OCI-LY7 (cell line): ENCODE data around the gene MLLT3. TPM values are rescaled to one million over a fixed set of nuclear protein-coding genes. Genes with fewer than 3 reads are reported as not detected.

ENCODE experiments used
- BruUV-seq: library from RNA; stranded (reverse); fragments of 400-500 nt; replicated peaks from 2 replicates; lab custom pipeline; 2021; lab: Mats Ljungman, UMichigan
- CTCF ChIA-PET: fragments of 300-600 bp; sonication (Branson Sonifier 250); formaldehyde crosslinking; loops from one replicate; lab custom pipeline; 2022; ENCODE audit warnings: antibody characterized with exemption; ENCODE audit not compliant: unreplicated experiment; lab: Charles Lee
- POLR2A ChIA-PET: fragments of 300-600 bp; sonication (Branson Sonifier 250); formaldehyde crosslinking; loops from one replicate; lab custom pipeline; 2022; ENCODE audit warnings: antibody characterized with exemption; lab: Charles Lee
- DNase-seq: peaks from one replicate; pipeline ENCODE4 v3.0.0-alpha.2; 2015; ENCODE audit warnings: low spot score
- H2AFZ ChIP-seq: fragments of 200-600 bp; sonication (generic), shearing (Covaris generic); 2 replicates; pipeline ENCODE4 v1.6.1; 2014; ENCODE audit warnings: mild to moderate bottlenecking, antibody characterized with exemption, low read length, moderate library complexity
- H3K27ac ChIP-seq: fragments of 200-600 bp; sonication (generic); 2 replicates; pipeline ENCODE4 v1.5.1; 2014; ENCODE audit warnings: mixed run types, low read depth, mild to moderate bottlenecking, moderate library complexity, low read length, inconsistent platforms; ENCODE audit not compliant: poor library complexity, severe bottlenecking
- H3K36me3 ChIP-seq: fragments of 200-600 bp; sonication (generic); 2 replicates; pipeline ENCODE4 v1.6.1; 2014; ENCODE audit warnings: mild to moderate bottlenecking, antibody characterized with exemption, low read length, moderate library complexity, mixed read lengths; ENCODE audit not compliant: insufficient read depth
- H3K4me1 ChIP-seq: fragments of 200-600 bp; sonication (generic); 2 replicates; pipeline ENCODE4 v1.5.1; 2014; ENCODE audit warnings: mild to moderate bottlenecking, low read length; ENCODE audit not compliant: insufficient read depth, poor library complexity, severe bottlenecking
- H3K4me2 ChIP-seq: fragments of 200-600 bp; sonication (generic); 2 replicates; pipeline ENCODE4 v1.6.1; 2014; ENCODE audit warnings: mild to moderate bottlenecking, low read length
- H3K4me3 ChIP-seq: fragments of 200-600 bp; sonication (generic); 2 replicates; pipeline ENCODE4 v1.5.1; 2014; ENCODE audit warnings: mild to moderate bottlenecking, low read depth, low read length; ENCODE audit not compliant: poor library complexity, severe bottlenecking
- H3K79me2 ChIP-seq: fragments of 200-600 bp; sonication (generic); 2 replicates; pipeline ENCODE4 v1.6.1; 2016; ENCODE audit warnings: low read depth, mild to moderate bottlenecking, low read length, moderate library complexity, mixed read lengths; ENCODE audit not compliant: insufficient read depth
- H3K9me2 ChIP-seq: fragments of 200-600 bp; sonication (generic); 2 replicates; pipeline ENCODE4 v1.6.1; 2016; ENCODE audit warnings: mild to moderate bottlenecking, low read length, mixed read lengths; ENCODE audit not compliant: insufficient read depth
- H3K9me3 ChIP-seq: fragments of 200-600 bp; sonication (generic); 2 replicates; pipeline ENCODE4 v1.6.1; 2014; ENCODE audit warnings: mild to moderate bottlenecking, mixed run types, low read length, mixed read lengths
- H4K20me1 ChIP-seq: fragments of 200-600 bp; sonication (generic); 2 replicates; pipeline ENCODE4 v1.6.1; 2014; ENCODE audit warnings: mild to moderate bottlenecking, antibody characterized with exemption, low read length, moderate library complexity, mixed read lengths; ENCODE audit not compliant: insufficient read depth
- CTCF ChIP-seq: fragments of 200-600 bp; sonication (generic); conservative IDR thresholded peaks from 2 replicates; pipeline ENCODE4 v1.5.1; 2014; ENCODE audit warnings: mild to moderate bottlenecking, antibody characterized with exemption, low read length, moderate library complexity, mixed read lengths
- EZH2phosphoT487 ChIP-seq: fragments of 200-600 bp; sonication (generic); IDR thresholded peaks from 2 replicates; pipeline ENCODE4 v1.6.1; 2018; ENCODE audit warnings: low read depth, borderline replicate concordance, mild to moderate bottlenecking, mixed run types, antibody characterized with exemption, low read length, moderate library complexity, mixed read lengths
- intact Hi-C: fragments of 100-400 bp; cut with micrococcal nuclease; formaldehyde crosslinking; loops from one replicate; pipeline ENCODE4 v1.10.0; 2022; ENCODE audit not compliant: unreplicated experiment
- total RNA-seq, 2 experiments: library from RNA; depleted of rRNA in 1 of 2; stranded (reverse); fragments of >200 nt in 1 of 2; shearing (Covaris generic) in 1 of 2; gene quantifications; 2 replicates each; pipeline ENCODE4 v1.2.3, GENCODE V29; 2014 to 2022

The MLLT3 gene
- total RNA-seq, 2 experiments from 2014 or later = 7.1 to 9.9 TPM

GRCh38 chr9:20326516-20326915, 295.8 kb downstream of the MLLT3 start:
- H4K20me1 ChIP-seq = no peaks in the 10 kb centered on the region
- TF ChIP-seq EZH2phosphoT487 (no peak), CTCF (no peak)

GRCh38 chr9:20325008-20325407, 297.3 kb downstream of the MLLT3 start:
- no peak overlapping the region for H3K4me2 ChIP-seq
- POLR2A ChIA-PET = interaction anchor here (0.5 kb wide), 1 partner anchor 596 kb away, joined by 3 read pairs; no protein-coding TSS in a partner anchor
- H3K79me2 ChIP-seq = no peaks in the 10 kb centered on the region
- no peak for TF ChIP-seq EZH2phosphoT487
- no peak for TF ChIP-seq CTCF
- no peak overlapping the region for H3K4me3 ChIP-seq
- intact Hi-C loops = no loop called here
- no peaks in the 10 kb centered on the region for H3K4me1 ChIP-seq
- no TSS peak for BruUV-seq
- CTCF ChIA-PET = no interaction called here
- H2AFZ ChIP-seq = no peak overlapping the region
- H3K36me3 ChIP-seq = no peaks in the 10 kb centered on the region
- no peak overlapping the region for H3K27ac ChIP-seq
- H3K9me3 ChIP-seq = no peaks in the 10 kb centered on the region
- no peaks in the 10 kb centered on the region for H3K9me2 ChIP-seq
- DNase-seq = no peak
- no peaks in the 10 kb centered on the region for H4K20me1 ChIP-seq

More at GRCh38 chr9:20326516-20326915, 295.8 kb downstream of the MLLT3 start:
- ChIA-PET CTCF (no interaction called here), POLR2A (no interaction called here)
- H3K36me3 ChIP-seq = no peaks in the 10 kb centered on the region
- H3K4me3 ChIP-seq = no peak overlapping the region
- H3K27ac ChIP-seq = no peak overlapping the region
- H2AFZ ChIP-seq = no peak overlapping the region
- H3K9me2 ChIP-seq = no peaks in the 10 kb centered on the region
- no peaks in the 10 kb centered on the region for H3K79me2 ChIP-seq
- H3K4me1 ChIP-seq = no peaks in the 10 kb centered on the region
- intact Hi-C loops = no loop called here
- no peak overlapping the region for H3K4me2 ChIP-seq
- no peak for DNase-seq
- no peaks in the 10 kb centered on the region for H3K9me3 ChIP-seq
- no TSS peak for BruUV-seq

- no peaks in the 10 kb centered on the region for H3K79me2 ChIP-seq
- H3K36me3 ChIP-seq = no peaks in the 10 kb centered on the region
- no TSS peak for BruUV-seq
- CTCF ChIA-PET = no interaction called here
- TF ChIP-seq CTCF = no peak
- TF ChIP-seq EZH2phosphoT487 = no peak
- H3K9me2 ChIP-seq = no peaks in the 10 kb centered on the region
- no peak overlapping the region for H2AFZ ChIP-seq
- no peak overlapping the region for H3K27ac ChIP-seq
- POLR2A ChIA-PET = interaction anchor here (0.5 to 1.7 kb wide), 3 partner anchors 11 to 31 kb away, joined by 3 read pairs; no protein-coding TSS in a partner anchor
- no peaks in the 10 kb centered on the region for H4K20me1 ChIP-seq
- H3K4me1 ChIP-seq = no peaks in the 10 kb centered on the region
- H3K4me2 ChIP-seq = no peak overlapping the region
- intact Hi-C loops = no loop called here
- H3K4me3 ChIP-seq = no peak overlapping the region
- H3K9me3 ChIP-seq = no peaks in the 10 kb centered on the region
- no peak for DNase-seq
Measured at GRCh38 chr9:20322212-20322611, 300.1 kb downstream of the MLLT3 start.
